HTR-8/SVneo (cell line): ENCODE measurements around the gene SYNDIG1.

Experiments used
- DNase-seq: peaks from one replicate; pipeline ENCODE4 v3.0.0; 2011; ENCODE audit warnings: low spot score, mixed read lengths; ENCODE audit not compliant: insufficient read length
- FAIRE-seq: peaks from 2 replicates; lab custom pipeline; 2011; peaks lifted over from hg19 to GRCh38; lab: Jason Lieb, UNC

The SYNDIG1 gene

DNA sequence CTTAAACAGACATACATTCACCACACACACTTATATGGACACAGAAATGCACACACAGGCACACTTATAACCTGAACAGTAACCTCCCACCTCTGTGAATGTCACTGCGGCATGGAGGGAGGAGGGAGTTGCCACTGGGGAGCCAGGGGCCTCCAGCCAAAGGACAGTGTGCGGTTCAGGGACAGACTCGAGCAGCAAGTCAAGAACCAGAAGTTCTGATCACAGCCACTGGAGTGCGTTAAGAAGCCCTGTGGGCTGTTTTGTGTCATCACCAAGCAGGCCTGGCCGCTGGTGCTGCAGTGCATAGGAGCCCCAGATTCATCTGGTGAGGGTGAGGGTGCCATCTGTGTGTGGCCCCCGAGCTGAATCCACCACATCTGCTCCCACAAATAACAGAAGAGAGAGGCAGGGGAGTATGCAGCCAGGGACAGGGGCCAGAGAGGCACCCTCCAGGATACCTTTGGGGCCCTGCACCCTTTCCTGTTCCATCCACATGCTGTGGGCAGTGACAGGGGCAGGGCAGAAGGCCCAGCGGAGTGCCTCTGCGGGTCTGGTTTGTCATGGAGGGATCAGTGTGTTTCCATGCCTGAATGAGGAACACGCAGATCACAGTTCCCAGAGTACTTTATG, 20.3 kb downstream of the SYNDIG1 start:
- DNase-seq (no peak), FAIRE-seq (no peak)

GRCh38 chr20:24490598-24490997, 21.2 kb downstream of the SYNDIG1 start:
- FAIRE-seq, result no peak

GRCh38 chr20:24491041-24491756, 21.8 kb downstream of the SYNDIG1 start:
- FAIRE-seq, result no peak
- no peak for DNase-seq

More at GRCh38 chr20:24490598-24490997, 21.2 kb downstream of the SYNDIG1 start:
- DNase-seq, result no peak

DNA sequence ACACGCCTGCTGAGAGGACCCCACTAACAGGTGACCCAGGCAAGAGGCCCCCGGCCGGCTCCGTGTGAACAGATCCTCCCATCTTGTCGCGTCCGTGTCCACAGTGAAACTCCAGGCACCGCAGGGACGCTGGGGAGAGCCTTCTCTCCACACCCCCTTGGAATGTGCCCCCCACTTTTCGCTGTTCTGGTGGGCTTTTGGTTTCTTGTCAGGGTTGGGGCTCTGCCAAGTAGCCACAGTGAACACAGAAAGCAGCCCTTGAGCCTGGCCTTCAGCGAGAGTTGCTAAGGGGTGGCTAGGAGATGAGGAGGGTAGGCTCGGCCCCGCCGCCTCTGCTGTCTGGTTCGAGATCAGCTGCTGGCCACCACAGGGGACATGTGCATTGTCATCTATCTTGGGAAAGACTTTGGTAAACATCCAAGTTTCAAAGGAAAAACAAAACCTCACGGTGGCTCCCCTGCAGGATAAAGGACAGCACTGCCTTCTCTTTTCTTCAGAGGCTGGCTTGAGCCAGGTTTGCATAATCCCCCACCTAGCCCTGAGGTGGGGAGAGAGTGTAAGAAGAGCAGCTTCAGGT, 22.7 kb downstream of the SYNDIG1 start:
- FAIRE-seq, result no peak

DNA sequence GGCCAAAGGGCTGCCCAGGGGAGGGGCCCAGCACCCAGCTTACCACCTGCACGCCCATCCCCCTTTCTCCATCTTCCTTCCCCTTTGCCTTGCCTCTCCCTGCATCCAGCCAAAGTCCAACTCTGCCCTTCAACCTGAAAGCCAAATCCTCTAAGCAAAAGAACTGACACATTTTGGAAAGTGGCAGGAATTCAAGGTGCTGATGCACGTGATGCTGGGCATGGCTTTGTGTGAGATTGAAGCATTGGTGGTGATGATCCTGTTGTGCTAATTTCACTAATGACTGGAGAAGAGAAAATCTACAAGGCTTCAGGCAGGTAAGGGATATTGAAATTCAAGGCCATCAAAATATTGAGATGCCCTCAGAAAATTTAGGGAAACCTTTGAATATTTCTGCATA, 23.3 kb downstream of the SYNDIG1 start:
- FAIRE-seq (no peak), DNase-seq (no peak)

More for the DNA sequence above, 22.7 kb downstream of the SYNDIG1 start:
- DNase-seq, result no peak

- no peak for DNase-seq
- FAIRE-seq, result peak; percentile 65
Measured at GRCh38 chr20:24493181-24493580, 23.8 kb downstream of the SYNDIG1 start.

DNA sequence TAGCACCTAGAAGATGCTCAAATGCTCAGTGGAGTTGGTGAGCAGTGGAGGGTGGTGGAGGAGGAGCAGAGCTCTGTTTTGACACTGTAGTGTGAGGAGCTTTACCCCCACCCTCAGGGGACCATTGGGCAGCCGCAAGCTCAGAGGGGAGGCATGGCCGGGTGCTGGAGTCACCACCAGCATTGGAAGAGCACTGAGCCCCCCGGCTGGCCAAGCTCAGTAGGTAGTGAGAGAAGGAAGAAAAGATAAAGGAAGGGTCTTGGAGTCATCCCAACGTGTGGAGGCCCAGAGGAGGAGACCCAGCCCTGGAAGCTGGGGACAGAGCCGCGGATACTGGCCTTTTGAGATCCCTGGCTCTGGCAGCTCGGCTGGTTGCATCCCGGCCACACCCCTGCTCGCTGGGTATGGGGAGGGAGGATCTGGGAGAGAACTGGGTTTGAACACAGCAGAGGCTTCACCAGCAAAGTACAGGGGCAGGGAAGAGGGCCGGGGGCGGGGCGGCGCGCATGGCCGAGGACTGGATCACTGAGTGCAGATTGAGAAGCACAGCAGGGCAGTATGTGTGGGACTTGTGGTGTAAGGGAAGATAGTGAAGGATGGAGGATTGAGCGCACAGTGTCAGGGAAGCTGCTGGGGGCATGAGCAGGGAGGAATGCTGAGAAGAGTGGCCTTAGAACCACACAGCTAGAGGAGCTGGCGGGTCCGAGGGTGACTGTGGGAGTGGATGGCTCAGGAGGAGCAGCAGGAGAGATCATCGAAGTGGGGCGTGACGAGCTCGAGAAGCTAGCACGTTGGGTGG, 24.4 kb downstream of the SYNDIG1 start:
- FAIRE-seq (no peak), DNase-seq (no peak)

DNA sequence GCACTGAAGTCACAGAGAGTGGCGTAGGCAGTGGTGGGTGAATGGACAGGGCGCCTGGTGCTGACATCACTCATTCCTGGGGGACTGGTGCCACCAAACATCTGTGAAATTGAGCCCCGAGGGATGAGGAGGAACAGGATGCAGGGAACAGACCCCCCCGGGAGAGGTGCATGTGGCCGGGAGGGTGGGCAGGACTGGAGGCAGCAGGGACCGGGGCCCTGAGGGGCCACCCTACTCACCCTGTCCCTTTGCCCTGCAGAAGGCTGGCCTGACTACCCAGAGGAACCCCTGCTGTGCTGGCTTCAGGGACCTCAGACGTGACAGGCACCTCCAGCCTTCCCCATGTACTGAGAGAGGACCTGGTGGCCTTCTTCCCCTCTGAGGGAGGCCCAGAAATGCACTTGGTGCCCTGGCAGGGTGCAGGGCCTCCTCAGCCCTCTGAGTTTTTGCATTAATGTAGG, 25.1 kb downstream of the SYNDIG1 start:
- DNase-seq (no peak), FAIRE-seq (no peak)

GRCh38 chr20:24495266-24495665, 25.8 kb downstream of the SYNDIG1 start:
- FAIRE-seq (no peak), DNase-seq (no peak)

GRCh38 chr20:24497851-24498250, 28.4 kb downstream of the SYNDIG1 start:
- FAIRE-seq, result no peak
- no peak for DNase-seq

DNA sequence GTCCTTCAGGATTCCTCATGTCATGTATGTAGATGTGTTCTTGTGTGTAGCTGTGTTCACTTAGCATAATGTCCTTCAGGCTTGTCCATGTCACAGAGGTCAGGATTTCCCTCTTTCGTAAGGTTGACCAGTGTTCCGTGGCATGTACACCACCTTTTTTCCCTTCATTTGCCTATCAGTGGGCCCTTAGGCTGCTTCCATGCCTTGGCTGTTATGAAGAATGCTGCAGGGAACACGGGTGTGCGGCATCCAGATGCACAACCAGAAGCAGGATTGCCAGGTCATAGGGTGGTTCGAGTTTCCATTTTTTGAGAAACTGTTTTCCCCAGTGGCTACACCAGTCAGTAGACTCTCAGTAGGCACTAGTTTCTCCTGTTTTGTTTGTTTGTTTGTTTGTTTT, 29.2 kb downstream of the SYNDIG1 start:
- FAIRE-seq (no peak), DNase-seq (no peak)

GRCh38 chr20:24499472-24499871, 30.0 kb downstream of the SYNDIG1 start:
- no peak for DNase-seq
- FAIRE-seq, result no peak

- DNase-seq (no peak), FAIRE-seq (no peak)
Measured at GRCh38 chr20:24501764-24502556, 32.5 kb downstream of the SYNDIG1 start.

DNA sequence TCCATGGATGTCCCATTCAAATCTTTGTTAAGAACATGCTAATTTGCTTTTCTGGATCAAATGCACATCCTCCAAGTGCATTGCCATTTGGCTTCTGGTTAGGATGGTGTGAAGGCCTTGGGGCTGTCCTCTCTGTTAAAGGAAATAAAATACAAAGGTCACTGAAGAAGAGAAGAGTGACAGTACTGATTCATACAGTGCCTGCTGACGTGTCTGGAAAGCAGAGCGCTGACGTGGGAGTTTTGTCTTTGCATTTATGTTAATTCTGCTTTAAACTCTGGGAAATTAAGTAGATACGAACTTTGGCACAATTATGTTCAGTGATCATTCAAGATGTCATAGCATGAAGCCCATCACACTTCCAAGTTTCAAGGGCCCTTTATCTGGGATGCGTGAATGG, 33.2 kb downstream of the SYNDIG1 start:
- FAIRE-seq (no peak), DNase-seq (no peak)

DNA sequence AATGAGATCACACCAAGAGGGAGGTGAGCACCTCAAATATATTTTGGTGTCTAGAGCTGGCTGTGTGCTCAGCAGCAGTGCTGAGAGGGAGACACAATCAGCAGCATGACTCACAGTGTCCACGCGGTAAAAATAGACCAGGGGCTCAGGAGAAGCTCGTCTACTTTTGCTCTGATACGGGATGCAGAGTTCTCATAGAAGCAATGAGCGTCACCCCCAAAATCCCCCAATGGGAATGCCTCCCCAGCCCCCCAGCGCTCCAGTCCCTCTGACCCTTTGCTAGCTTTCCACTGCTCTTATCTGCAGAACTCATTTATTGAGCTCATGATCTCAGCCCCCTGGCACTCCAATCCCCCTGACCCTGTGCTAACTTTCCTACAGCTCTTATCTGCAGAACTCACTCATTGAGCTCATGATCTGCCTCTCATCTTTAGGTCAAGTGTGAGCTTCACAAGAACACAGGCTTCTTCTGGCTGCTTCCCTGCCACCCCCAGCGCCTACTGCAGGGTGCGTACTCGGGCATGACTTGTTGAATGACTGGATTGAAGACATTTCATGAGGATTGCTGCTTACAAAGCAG, 34.0 kb downstream of the SYNDIG1 start:
- DNase-seq, result no peak

GRCh38 chr20:24504331-24505285, 35.2 kb downstream of the SYNDIG1 start:
- no peak for DNase-seq
- no peak for FAIRE-seq

More for the DNA sequence above, 34.0 kb downstream of the SYNDIG1 start:
- FAIRE-seq, result no peak

DNA sequence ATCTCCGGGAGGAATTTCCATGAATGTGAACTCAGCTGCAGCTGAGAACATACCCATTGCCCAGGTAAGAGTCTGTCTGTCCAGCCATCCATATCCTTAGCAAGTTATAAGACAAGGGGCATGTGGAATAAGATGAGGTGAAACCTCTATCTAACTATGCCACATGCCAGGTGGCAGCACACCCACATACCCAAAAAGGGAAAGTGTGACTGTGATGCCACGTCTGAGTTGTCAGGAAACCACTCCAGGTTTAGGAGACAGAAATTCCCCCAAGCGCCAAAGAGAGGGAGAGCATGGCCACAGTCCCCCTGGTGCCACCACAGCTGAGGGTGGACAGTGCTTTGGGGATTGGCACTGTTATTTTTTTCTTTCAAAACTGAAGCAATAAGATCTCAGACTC, 36.7 kb downstream of the SYNDIG1 start:
- FAIRE-seq (no peak), DNase-seq (no peak)

DNA sequence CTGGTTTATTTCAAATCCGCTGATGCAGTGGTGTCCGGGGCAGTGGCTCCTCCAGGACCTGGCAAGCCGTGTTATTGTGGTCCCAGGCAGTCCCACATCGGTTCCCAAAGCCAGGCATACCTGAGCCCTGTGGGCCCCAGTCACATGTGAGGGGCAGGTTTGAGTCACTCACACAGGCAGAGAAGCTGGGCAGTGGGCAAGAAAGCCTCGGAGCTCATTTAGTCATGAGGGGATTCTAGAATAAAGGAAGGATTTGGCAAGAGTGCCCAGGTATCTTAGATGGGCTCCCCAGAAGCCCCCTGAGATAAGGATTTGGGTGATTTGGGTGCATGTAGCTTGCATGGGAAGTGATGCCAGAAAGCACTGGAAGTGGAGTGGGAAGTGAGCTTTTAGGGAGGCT, 37.3 kb downstream of the SYNDIG1 start:
- DNase-seq, result no peak
- FAIRE-seq, result no peak
